Gastrocnemius medialis (tissue), 4 donors: Measurements from ENCODE around the gene FZD2.

Experiments used
- POLR2A ChIP-seq, 2 donors: fragments of 450-650 bp; IDR thresholded peaks; one replicate each; pipeline ENCODE4 v1.6.1; 2017; ENCODE audit warnings: antibody characterized with exemption in 2 of 2, mild to moderate bottlenecking in 2 of 2, moderate library complexity in 2 of 2
- TF ChIP-seq, protein P1 (sequence below), 5 experiments: fragments of 450-650 bp in 3 of 5; fragments of 200-600 bp in 2 of 5; sonication (generic) in 2 of 5; IDR thresholded peaks in 4 of 5; conservative IDR thresholded peaks in 1 of 5; 1 replicate in 4 of 5; 2 replicates in 1 of 5; pipeline ENCODE4 v1.5.1; 2016 to 2019; ENCODE audit warnings: antibody characterized with exemption in 5 of 5, mild to moderate bottlenecking in 3 of 5, moderate library complexity in 3 of 5

DNA sequence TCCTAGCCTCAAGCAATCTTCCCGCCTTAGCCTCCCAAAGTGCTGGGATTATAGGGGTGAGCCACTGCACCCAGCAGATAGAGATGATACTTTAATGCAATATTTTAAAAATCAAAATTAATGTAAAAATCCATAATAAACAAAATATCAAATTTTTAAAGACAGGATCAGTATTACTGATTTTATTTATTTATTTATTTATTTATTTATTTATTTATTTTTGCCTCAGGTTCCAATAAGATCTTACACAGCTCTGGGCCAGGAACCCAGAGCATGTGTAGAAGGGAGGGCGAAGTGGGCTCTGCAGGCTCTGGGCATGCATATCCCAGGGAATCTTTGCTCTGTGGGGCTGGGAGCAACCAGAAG is 41.6 kb downstream of the FZD2 start:
- TF ChIP-seq, protein P1, sequence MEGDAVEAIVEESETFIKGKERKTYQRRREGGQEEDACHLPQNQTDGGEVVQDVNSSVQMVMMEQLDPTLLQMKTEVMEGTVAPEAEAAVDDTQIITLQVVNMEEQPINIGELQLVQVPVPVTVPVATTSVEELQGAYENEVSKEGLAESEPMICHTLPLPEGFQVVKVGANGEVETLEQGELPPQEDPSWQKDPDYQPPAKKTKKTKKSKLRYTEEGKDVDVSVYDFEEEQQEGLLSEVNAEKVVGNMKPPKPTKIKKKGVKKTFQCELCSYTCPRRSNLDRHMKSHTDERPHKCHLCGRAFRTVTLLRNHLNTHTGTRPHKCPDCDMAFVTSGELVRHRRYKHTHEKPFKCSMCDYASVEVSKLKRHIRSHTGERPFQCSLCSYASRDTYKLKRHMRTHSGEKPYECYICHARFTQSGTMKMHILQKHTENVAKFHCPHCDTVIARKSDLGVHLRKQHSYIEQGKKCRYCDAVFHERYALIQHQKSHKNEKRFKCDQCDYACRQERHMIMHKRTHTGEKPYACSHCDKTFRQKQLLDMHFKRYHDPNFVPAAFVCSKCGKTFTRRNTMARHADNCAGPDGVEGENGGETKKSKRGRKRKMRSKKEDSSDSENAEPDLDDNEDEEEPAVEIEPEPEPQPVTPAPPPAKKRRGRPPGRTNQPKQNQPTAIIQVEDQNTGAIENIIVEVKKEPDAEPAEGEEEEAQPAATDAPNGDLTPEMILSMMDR (IDR thresholded peaks at IDR 0.05 in 4 of 5, conservative IDR thresholded peaks at IDR 0.05 in 1 of 5): no peak
- no peak for TF ChIP-seq POLR2A (IDR thresholded peaks at IDR 0.05)
